HL-60 (cell line): ENCODE measurements around the gene LRPAP1.
"Not testable (repeated sequence)": the region's sequence is repeated elsewhere in the genome, so short reads cannot be mapped to it uniquely, and the experiment has no call there.

ENCODE experiments used
- POLR2AphosphoS5 ChIP-seq: IDR thresholded peaks from 2 replicates; pipeline ENCODE4 v1.6.1; 2012; ENCODE audit warnings: low read depth
- TF ChIP-seq, protein P1 (sequence below): IDR thresholded peaks from one replicate; pipeline ENCODE4 v1.5.1; 2011; ENCODE audit warnings: low read length, control low read depth, inconsistent platforms; ENCODE audit not compliant: insufficient read depth
- TF ChIP-seq, protein P2 (sequence below): IDR thresholded peaks from 2 replicates; pipeline ENCODE4 v1.6.1; 2012; ENCODE audit warnings: low read depth; ENCODE audit not compliant: insufficient replicate concordance

DNA sequence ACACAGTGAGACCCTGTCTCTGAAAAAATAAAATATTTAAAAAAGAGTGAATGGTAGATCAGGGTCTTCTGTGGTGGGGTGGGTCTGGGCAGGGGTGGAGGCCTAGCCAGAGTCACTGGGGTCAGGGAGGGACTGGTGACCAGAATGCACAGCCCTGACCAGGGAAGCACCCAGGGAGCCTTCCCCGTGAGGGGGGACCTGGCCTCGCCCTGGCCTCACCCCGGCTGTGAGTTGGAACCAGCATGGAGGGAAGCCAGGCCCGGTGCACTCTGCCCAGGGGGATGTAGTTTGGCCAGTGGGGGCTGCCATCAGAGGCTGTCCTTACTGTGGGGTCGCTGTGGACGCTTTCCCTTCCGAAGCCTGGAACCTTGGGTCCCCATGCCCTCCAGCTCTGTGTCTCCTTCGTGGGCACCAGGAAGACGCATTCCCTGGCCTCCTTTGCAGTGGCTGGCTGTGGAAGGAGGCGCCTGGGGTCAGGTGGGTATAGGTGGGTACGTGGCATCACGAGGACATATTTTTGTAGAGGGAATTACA, 18.6 kb upstream of the LRPAP1 start:
- TF ChIP-seq, protein P1, sequence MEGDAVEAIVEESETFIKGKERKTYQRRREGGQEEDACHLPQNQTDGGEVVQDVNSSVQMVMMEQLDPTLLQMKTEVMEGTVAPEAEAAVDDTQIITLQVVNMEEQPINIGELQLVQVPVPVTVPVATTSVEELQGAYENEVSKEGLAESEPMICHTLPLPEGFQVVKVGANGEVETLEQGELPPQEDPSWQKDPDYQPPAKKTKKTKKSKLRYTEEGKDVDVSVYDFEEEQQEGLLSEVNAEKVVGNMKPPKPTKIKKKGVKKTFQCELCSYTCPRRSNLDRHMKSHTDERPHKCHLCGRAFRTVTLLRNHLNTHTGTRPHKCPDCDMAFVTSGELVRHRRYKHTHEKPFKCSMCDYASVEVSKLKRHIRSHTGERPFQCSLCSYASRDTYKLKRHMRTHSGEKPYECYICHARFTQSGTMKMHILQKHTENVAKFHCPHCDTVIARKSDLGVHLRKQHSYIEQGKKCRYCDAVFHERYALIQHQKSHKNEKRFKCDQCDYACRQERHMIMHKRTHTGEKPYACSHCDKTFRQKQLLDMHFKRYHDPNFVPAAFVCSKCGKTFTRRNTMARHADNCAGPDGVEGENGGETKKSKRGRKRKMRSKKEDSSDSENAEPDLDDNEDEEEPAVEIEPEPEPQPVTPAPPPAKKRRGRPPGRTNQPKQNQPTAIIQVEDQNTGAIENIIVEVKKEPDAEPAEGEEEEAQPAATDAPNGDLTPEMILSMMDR, result not testable (repeated sequence)
- TF ChIP-seq, protein P2, sequence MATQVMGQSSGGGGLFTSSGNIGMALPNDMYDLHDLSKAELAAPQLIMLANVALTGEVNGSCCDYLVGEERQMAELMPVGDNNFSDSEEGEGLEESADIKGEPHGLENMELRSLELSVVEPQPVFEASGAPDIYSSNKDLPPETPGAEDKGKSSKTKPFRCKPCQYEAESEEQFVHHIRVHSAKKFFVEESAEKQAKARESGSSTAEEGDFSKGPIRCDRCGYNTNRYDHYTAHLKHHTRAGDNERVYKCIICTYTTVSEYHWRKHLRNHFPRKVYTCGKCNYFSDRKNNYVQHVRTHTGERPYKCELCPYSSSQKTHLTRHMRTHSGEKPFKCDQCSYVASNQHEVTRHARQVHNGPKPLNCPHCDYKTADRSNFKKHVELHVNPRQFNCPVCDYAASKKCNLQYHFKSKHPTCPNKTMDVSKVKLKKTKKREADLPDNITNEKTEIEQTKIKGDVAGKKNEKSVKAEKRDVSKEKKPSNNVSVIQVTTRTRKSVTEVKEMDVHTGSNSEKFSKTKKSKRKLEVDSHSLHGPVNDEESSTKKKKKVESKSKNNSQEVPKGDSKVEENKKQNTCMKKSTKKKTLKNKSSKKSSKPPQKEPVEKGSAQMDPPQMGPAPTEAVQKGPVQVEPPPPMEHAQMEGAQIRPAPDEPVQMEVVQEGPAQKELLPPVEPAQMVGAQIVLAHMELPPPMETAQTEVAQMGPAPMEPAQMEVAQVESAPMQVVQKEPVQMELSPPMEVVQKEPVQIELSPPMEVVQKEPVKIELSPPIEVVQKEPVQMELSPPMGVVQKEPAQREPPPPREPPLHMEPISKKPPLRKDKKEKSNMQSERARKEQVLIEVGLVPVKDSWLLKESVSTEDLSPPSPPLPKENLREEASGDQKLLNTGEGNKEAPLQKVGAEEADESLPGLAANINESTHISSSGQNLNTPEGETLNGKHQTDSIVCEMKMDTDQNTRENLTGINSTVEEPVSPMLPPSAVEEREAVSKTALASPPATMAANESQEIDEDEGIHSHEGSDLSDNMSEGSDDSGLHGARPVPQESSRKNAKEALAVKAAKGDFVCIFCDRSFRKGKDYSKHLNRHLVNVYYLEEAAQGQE, result not testable (repeated sequence)
- not testable (repeated sequence) for TF ChIP-seq POLR2AphosphoS5
